Measurements from ENCODE around the gene IRAK2. TPM values are rescaled to one million over a fixed set of nuclear protein-coding genes. Genes with fewer than 3 reads are reported as not detected.

The IRAK2 gene
- total and polyA plus RNA-seq, 2 donors (not counting 3 experiments of a cell fraction or from before 2014, with no cell fraction given) = 7.9 to 10.0 TPM

GRCh38 chr3:10233988-10234387 lies 69.3 kb downstream of the IRAK2 start:
- dilution Hi-C loops (cut with MboI; ENCODE audit: extremely low pct_ligation_motif_present, low sequenced_read_pairs) (no loop called here), intact Hi-C loops (cut with micrococcal nuclease) (no loop called here)
- Histone ChIP-seq H2AFZ (ENCODE audit: low read depth, low read length) (no peak overlapping the region), H3K9me1 (replicated peaks; ENCODE audit: control insufficient read depth, extremely low read depth, insufficient read depth, low read length) (no peaks in the 10 kb centered on the region), H3K9me3 (replicated peaks; ENCODE audit: control insufficient read depth, insufficient read depth, low read length) (no peaks in the 10 kb centered on the region), H3K9ac (replicated peaks; ENCODE audit: extremely low read depth, insufficient read depth, low read length) (no peak overlapping the region), H3K27me3 (ENCODE audit: control insufficient read depth in 2 of 2, insufficient read depth in 2 of 2, low read length in 2 of 2) (no peaks in the 10 kb centered on the region), H3K4me2 (ENCODE audit: insufficient read depth, low read length) (no peak overlapping the region), H3K36me3 (ENCODE audit: control insufficient read depth in 2 of 2, extremely low read depth in 1 of 2, insufficient read depth in 2 of 2, low read length in 2 of 2) (peaks cover 2 to 6% of the 10 kb centered on the region in 2 experiments), H3K79me2 (ENCODE audit: control insufficient read depth, insufficient read depth, low read length) (no peaks in the 10 kb centered on the region), H4K20me1 (replicated peaks; ENCODE audit: control insufficient read depth, extremely low read depth, insufficient read depth, low read length) (no peaks in the 10 kb centered on the region), H3K4me1 (ENCODE audit: control insufficient read depth, extremely low read depth, insufficient read depth, low read length) (peaks cover under 1% of the 10 kb centered on the region), H3K27ac (ENCODE audit: insufficient read depth, low read depth, low read length) (no peak overlapping the region), H3K4me3 (replicated peaks in 1 of 3; ENCODE audit: insufficient read depth in 1 of 3, low read depth in 1 of 3, low read length in 3 of 3) (no peak overlapping the region)
- DNase-seq (ENCODE audit: low read depth, low spot score) (no peak), FAIRE-seq (no peak)
- CTCF ChIA-PET = no interaction called here
- POLR2A ChIA-PET = no interaction called here
- BruUV-seq (replicated peaks) = no TSS peak
- TF ChIP-seq, protein P1, sequence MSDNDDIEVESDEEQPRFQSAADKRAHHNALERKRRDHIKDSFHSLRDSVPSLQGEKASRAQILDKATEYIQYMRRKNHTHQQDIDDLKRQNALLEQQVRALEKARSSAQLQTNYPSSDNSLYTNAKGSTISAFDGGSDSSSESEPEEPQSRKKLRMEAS (IDR thresholded peaks at IDR 0.05; ENCODE audit: insufficient read depth, insufficient read length) = no peak
- TF ChIP-seq FOS (IDR thresholded peaks at IDR 0.05; ENCODE audit: borderline replicate concordance, insufficient read depth, low read length) = no peak
- no peak for TF ChIP-seq GATA2 (IDR thresholded peaks at IDR 0.05; ENCODE audit: insufficient read depth, insufficient read length, low read depth, low read length)
- no peak for TF ChIP-seq CTCF (IDR thresholded peaks at IDR 0.05; ENCODE audit: extremely low read depth in 1 of 2, insufficient read depth in 1 of 2, low read depth in 1 of 2, low read length in 2 of 2)

DNA sequence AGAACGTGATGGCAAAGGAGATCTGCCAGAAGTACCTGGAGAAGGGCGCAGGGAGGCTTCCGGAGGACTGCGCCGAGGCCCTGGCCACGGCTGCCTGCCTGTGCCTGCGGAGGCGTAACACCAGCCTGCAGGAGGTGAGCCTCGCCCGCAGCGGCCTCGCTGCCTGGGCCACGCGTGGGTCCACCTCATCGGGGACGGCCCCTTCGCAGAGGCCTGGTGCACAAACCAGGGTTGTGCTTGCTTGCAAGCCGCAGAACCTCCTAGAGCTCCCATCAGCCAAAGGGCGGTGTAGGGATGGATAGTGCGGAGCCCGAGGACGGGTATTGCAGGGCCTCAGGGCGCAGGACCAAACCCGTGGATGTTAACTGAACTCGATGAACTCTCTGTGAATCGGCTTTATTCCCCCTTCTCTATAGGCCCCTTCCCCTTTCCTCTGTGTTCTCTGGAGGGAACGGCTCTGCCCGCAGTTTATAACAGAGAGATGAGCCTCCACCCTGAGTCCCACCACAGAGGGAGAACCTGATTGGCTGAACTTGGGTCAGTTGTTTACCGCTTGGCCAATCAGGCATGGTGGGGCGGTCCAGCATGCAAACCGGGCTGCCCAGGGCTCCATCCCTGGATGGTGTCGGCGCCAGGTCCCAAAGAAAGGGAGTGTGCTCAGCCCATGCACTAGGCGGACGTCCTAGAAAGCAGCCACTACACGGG lies 70.0 kb downstream of the IRAK2 start:
- H3K36me3 ChIP-seq (ENCODE audit: control insufficient read depth in 2 of 2, extremely low read depth in 1 of 2, insufficient read depth in 2 of 2, low read length in 2 of 2) = peaks cover 2 to 9% of the 10 kb centered on the region in 2 experiments
- H2AFZ ChIP-seq (ENCODE audit: low read depth, low read length) = no peak overlapping the region
- TF ChIP-seq, protein P1 (IDR thresholded peaks at IDR 0.05; ENCODE audit: insufficient read depth, insufficient read length) = no peak
- TF ChIP-seq EZH2 (IDR thresholded peaks at IDR 0.05; ENCODE audit: borderline replicate concordance, low read depth, low read length, severe bottlenecking) (no peak), MYC (IDR thresholded peaks at IDR 0.05; ENCODE audit: low read depth, low read length) (no peak), POLR2A (IDR thresholded peaks at IDR 0.05; ENCODE audit: low read depth, low read length) (no peak), JUN (IDR thresholded peaks at IDR 0.05; ENCODE audit: borderline replicate concordance, insufficient read depth, insufficient read length, low read depth) (no peak), CTCF (IDR thresholded peaks at IDR 0.05; ENCODE audit: extremely low read depth in 1 of 2, insufficient read depth in 1 of 2, low read depth in 1 of 2, low read length in 2 of 2) (no peak), FOS (IDR thresholded peaks at IDR 0.05; ENCODE audit: borderline replicate concordance, insufficient read depth, low read length) (no peak), GATA2 (IDR thresholded peaks at IDR 0.05; ENCODE audit: insufficient read depth, insufficient read length, low read depth, low read length) (no peak), POLR2AphosphoS5 (IDR thresholded peaks at IDR 0.05; ENCODE audit: insufficient read depth, low read depth, low read length) (no peak)
- dilution Hi-C loops (cut with MboI; ENCODE audit: extremely low pct_ligation_motif_present, low sequenced_read_pairs) (no loop called here), intact Hi-C loops (cut with micrococcal nuclease) (no loop called here)
- POLR2A ChIA-PET = no interaction called here
- no peaks in the 10 kb centered on the region for H3K9me1 ChIP-seq (replicated peaks; ENCODE audit: control insufficient read depth, extremely low read depth, insufficient read depth, low read length)
- no peak overlapping the region for H3K27ac ChIP-seq (ENCODE audit: insufficient read depth, low read depth, low read length)
- no peaks in the 10 kb centered on the region for H3K27me3 ChIP-seq (ENCODE audit: control insufficient read depth in 2 of 2, insufficient read depth in 2 of 2, low read length in 2 of 2)
- H3K4me1 ChIP-seq (ENCODE audit: control insufficient read depth, extremely low read depth, insufficient read depth, low read length) = no peaks in the 10 kb centered on the region
- no peaks in the 10 kb centered on the region for H3K9me3 ChIP-seq (replicated peaks; ENCODE audit: control insufficient read depth, insufficient read depth, low read length)
- H3K4me3 ChIP-seq (replicated peaks in 1 of 3; ENCODE audit: insufficient read depth in 1 of 3, low read depth in 1 of 3, low read length in 3 of 3) = no peak overlapping the region
- no peak overlapping the region for H3K4me2 ChIP-seq (ENCODE audit: insufficient read depth, low read length)
- no TSS peak for BruUV-seq (replicated peaks)
- no peak for FAIRE-seq
- no peak overlapping the region for H3K9ac ChIP-seq (replicated peaks; ENCODE audit: extremely low read depth, insufficient read depth, low read length)
- CTCF ChIA-PET = no interaction called here
- H3K79me2 ChIP-seq (ENCODE audit: control insufficient read depth, insufficient read depth, low read length) = no peaks in the 10 kb centered on the region
- no peak for DNase-seq (ENCODE audit: low read depth, low spot score)
- no peaks in the 10 kb centered on the region for H4K20me1 ChIP-seq (replicated peaks; ENCODE audit: control insufficient read depth, extremely low read depth, insufficient read depth, low read length)
